CD4-positive, alpha-beta T cell treated with Interleukin-10 for 1 hour (primary cell): ENCODE data around the gene RAB7A.

ENCODE experiments used
- DNase-seq: peaks from one replicate; pipeline ENCODE4 v3.0.0-alpha.2; 2020

Gene RAB7A

GRCh38 chr3:128794067-128794768 is 68.2 kb downstream of the RAB7A start:
- DNase-seq, result no peak

- peak; percentile 85 for DNase-seq
Measured at GRCh38 chr3:128794770-128795649, 69.0 kb downstream of the RAB7A start.

DNA sequence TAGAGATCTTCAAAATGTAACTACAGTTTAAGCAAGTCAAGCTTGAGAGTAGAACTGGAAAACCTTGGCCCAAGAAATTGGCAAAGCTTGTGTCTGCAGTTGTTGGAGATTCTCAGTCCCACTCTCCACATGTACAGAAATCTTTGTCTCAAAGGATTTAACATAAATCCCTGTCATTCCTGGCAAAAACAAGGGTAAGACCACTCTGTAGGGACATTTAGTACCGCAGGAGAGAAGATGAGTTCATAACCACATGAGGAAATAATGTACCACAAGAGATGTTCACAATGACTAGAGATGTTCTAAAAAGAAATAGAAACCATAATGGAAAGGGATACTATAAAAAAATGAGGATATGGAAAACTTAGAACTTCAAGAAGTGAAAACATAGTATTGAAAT is 73.7 kb downstream of the RAB7A start:
- no peak for DNase-seq

GRCh38 chr3:128800241-128801187 is 74.5 kb downstream of the RAB7A start:
- no peak for DNase-seq

DNA sequence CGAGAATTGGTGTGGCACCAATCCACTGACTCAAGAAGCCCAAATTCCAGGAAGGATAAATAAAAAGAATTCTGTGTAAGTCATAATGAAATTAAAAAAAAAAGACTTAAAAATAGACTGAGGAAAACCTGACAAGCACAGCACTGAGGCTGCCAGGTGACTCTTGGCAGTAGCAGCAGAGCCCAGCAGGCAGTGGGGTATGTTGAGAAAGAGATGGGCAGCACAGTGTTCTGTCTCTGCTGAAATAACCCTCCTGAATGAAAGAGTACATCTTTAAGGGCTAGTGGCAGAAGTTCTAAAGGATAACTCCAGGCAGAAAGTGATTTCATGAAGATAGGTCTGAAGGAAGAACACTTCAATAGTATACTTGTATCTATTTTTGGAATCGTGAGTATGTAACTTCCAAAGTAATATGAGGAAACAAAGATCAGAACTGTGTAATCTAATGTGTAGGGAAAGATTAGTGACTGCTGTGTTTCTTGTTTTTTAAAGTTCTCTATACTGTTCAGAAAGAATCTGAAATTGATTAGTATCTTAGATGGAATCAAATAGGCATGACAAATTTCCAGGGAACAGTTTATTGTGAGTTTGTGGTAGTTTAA is 75.9 kb downstream of the RAB7A start:
- no peak for DNase-seq

DNA sequence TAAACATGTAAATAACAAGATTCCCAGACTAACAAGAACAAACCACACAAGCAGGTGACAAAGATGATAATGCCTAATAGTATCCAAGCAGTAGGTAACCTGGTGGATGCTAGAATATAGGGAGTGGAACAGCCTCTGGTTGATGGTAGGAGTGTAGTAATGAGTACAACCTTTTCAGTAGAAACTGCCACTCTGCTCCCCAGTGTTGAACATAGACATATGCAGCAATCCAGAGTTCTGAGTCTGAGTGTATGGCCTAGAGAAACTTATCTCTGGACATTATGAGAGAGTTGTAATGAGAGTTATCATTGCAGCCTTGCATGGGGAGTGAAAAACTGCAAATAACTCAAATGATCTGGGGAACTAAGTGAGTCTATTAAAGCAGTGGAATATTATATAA is 77.3 kb downstream of the RAB7A start:
- DNase-seq, result no peak

- peak; percentile 86 for DNase-seq
Measured at GRCh38 chr3:128804017-128804810, 78.2 kb downstream of the RAB7A start.

DNA sequence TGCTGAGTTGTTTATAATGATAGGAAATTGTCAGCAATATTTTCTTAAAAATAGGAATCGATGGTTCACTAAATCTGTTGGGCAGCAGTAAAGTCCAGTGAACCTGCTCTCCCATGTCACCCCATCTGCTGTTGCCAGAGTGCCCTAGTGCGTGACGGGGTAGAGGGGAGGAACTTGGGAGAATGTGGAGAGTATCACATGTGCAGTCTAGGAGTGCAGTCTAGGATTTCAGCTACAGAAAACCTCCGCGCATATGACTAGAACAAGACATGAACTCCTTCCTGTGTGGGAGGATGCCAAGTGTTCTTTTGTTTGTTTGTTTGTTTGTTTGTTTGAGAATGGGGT is 78.8 kb downstream of the RAB7A start:
- no peak for DNase-seq

DNA sequence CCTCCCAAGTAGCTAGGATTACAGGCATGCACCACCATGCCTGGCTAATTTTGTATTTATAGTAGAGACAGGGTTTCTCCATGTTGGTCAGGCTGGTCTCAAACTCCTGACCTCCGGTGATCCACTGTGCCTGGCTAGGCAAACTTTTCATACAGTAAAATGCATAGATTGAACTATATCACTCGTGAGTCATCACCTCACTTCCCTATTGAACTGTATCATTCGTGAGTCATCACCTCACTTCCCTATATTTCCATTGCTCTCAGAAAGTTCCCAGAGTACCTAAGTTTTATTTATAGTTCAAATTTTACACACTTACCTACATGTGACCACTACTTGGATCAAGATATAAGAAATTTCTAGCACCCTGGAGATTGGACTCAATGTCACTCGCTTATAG is 79.8 kb downstream of the RAB7A start:
- no peak for DNase-seq

DNA sequence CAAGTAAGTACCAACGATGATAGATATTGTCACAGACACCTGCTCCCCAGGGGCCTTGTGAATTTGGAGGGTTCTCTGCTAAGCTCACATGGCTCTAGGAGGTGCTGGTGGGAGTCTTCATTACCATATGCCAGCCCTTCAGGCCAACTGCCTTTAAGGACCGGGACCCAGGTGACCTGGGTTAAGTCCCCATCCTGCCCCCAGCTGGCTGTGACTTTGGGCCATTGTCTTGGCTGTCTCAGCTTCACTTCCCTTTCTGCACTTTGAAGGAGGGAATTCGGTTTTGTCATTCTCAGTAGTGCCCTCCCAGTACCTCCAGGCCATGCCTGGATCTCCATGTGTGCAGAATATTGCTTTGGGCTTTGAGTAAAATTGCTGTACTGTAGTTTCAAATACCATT is 80.6 kb downstream of the RAB7A start:
- no peak for DNase-seq

DNA sequence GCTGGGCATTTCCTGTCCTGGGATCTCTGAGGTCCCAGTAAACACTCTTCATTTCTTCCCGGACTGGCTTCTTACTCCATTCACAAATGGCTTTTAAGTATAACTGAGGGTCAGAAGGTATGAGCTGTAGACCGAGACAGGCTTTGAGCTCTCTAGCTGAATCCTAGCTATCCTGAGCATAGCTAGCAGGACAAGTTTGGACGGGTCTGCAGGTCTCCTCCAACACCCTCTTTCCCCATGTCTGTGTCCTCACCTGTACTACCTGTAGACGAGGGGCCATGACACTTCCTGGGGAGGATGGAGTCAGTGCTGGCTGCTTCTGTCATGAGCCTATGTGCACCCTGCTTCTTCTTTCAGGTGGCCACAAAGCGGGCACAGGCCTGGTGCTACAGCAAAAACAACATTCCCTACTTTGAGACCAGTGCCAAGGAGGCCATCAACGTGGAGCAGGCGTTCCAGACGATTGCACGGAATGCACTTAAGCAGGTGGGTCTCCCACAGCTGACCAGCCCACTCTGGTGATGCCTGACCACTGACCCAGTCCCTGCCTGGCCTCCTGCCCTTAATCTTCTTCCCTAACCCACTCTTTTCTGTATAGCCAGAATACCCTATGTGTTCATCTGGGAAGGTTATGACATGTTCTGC is 81.3 kb downstream of the RAB7A start:
- no peak for DNase-seq

GRCh38 chr3:128808672-128809071 is 82.7 kb downstream of the RAB7A start:
- DNase-seq, result no peak

DNA sequence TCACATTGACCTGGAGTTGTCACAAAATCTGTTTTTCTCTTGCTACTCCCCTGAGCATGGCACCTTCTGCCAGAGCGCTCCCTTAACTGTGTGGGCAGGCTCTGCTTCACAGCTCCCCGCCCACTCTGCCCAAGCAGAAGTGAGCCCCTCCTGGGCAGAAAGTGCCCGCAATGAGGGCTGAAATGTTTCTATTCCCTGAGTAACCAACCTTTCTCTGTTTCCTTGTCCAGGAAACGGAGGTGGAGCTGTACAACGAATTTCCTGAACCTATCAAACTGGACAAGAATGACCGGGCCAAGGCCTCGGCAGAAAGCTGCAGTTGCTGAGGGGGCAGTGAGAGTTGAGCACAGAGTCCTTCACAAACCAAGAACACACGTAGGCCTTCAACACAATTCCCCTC is 87.1 kb downstream of the RAB7A start:
- DNase-seq, result no peak

DNA sequence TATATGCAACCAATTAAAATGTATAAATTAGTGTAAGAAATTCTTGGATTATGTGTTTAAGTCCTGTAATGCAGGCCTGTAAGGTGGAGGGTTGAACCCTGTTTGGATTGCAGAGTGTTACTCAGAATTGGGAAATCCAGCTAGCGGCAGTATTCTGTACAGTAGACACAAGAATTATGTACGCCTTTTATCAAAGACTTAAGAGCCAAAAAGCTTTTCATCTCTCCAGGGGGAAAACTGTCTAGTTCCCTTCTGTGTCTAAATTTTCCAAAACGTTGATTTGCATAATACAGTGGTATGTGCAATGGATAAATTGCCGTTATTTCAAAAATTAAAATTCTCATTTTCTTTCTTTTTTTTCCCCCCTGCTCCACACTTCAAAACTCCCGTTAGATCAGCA is 88.1 kb downstream of the RAB7A start:
- DNase-seq, result no peak

DNA sequence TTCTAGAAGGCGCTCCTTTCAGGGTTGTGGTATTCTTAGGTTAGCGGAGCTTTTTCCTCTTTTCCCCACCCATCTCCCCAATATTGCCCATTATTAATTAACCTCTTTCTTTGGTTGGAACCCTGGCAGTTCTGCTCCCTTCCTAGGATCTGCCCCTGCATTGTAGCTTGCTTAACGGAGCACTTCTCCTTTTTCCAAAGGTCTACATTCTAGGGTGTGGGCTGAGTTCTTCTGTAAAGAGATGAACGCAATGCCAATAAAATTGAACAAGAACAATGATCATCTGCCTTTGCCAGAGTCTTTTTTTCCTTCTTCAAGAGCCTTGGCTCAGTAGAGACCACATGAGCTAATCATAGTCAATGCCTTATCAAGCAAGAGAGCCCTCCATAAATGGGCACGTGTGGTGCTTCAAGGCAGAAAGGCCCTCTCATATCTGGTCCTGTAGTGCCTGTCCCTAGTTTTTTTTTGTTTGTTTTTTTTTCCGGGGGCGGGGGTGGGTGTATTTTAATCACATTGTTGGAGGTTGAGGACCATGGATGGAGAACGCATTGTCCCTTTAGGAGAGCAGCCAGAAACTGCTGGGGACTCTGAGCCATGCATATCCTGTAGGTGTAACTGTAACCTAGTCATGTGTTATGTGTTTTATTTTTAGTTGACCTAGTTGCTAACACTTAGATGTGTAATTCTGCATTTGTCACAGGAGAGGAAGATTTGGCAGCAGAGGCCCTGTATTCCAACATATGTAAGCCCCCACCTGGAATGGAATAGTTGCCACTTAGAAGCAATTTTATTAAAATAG is 88.7 kb downstream of the RAB7A start:
- DNase-seq, result no peak

DNA sequence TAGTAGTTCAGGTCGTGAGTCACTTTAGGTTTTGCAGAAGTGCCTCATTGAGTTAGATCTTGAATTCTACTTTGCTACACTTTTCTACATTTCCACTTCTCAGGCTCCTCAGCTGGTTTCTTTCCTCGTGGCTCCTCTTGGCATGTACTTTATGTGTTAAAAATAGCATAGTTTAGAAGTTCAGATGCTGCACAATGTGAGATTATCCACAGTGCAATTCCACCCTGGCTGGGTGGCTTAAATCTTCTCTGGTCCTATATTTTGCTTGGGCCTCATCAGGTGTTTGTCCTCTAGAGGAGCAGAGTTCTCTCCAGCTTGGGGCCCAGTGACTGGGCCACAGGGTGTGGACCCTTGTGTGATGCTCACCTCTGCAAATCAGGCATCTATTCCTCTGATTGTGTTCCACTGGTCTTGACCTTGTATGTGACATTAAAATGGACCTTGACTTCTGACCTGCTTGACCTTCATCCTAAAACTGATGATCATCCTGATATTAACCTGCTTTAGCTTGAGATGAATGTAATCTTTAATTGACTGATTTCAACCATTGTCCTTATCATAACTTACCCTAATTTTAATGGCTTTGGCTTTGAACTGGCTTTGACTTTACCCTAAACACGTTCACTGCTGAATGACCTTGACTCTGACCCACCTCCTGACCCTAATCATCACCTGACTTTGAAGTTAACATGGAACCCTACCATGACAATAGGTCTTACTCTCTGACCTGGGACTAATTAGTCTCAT is 89.5 kb downstream of the RAB7A start:
- no peak for DNase-seq

DNA sequence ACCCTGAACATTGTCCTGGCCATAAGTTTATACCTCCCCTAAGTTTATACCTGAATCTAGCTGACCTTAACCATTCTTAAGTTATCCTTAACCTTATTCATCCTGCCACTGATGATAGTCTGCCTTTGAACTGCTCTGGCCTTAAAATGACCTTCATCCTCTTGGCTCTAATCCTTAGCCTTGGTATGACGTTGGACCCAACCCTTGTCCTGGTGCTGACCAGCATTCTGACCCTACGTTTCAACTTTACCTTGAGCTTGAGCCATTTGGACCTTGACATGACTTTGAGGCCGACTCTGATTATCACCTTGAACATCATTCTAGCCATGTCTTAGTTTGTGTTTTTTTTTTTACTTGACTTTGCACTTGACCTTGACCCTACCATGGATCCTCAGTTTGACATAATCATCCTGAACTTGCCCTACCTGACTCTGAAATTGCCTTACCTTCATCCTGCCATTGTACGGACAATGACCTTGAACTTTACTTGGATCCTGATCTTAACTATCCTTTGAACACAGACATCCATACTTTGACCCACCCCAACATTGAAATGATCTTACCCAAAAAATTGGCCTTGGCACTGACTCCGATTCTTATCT is 92.3 kb downstream of the RAB7A start:
- no peak for DNase-seq

DNA sequence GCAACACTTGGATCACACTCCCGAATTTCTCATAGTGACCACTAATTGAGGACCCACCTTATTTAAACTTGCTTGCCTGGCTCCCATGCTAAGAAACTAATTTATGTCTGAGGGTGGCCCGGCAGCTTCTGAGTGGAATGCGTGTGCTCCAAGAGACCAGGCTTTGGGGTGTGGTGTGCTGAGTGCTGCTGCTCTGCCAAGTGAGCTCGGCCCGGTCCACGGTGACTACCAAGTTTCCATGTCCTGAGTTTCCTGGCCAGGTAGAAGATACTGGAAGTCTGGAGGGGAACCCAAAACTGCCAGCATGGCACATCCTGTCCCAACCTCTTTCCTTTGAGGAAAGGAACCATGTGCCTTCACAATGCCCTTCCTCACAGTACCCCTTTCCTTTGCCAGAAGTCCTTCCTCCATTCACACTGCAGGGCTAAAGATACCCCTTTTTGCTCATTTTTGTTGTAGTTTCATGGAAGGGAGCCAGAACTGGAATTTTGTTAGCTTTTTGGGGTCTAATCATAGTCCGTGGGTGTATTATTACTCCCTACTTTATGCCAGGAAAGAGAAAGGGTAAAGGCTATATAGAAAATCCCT is 94.4 kb downstream of the RAB7A start:
- no peak for DNase-seq

DNA sequence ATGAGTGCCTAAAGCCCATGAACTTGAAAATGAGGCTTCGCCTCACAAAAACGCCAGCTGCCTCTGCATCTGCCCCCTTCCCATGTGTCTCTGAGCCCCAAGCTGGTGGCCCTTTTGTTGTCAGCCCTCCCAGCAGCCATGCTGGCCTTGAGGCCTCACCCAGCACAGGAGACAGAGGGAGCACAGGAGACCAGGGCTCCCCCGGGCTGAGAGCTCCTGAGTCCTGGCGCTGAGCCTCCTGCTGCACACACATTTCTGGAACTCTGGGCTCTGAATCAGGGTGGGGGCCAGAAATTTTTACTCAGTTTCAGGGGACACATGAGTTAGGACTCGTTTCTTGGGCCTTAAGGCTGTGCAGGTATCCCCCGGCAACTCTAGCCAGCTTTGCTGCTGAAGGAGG is 97.0 kb downstream of the RAB7A start:
- no peak for DNase-seq
